HepG2 (cell line): ENCODE data around the gene EIF5A. TPM values are rescaled to one million over a fixed set of nuclear protein-coding genes. Genes with fewer than 3 reads are reported as not detected.
A peak's percentile ranks its signal among the peaks of the same experiment; 100 is the strongest.

ENCODE experiments used
- ARNT2 ChIP-seq: sonication (generic); formaldehyde crosslinking; IDR thresholded peaks from 2 replicates; pipeline ENCODE4 v1.8.0; 2022; ENCODE audit warnings: mild to moderate bottlenecking, low read depth, missing genetic modification reagents, moderate library complexity
- CAMTA2 ChIP-seq: sonication (generic); formaldehyde crosslinking; IDR thresholded peaks from 2 replicates; pipeline ENCODE4 v1.4.0; 2020; ENCODE audit warnings: mild to moderate bottlenecking, missing genetic modification reagents, borderline replicate concordance
- CENPX ChIP-seq: sonication (generic); formaldehyde crosslinking; IDR thresholded peaks from 2 replicates; pipeline ENCODE4 v1.9.0; 2021; ENCODE audit warnings: mild to moderate bottlenecking, missing genetic modification reagents, moderate library complexity
- CSRNP1 ChIP-seq: sonication (generic); formaldehyde crosslinking; IDR thresholded peaks from 2 replicates; pipeline ENCODE4 v1.8.1; 2023; ENCODE audit warnings: mild to moderate bottlenecking, missing genetic modification reagents
- DPF2 ChIP-seq: sonication (generic); formaldehyde crosslinking; IDR thresholded peaks from 2 replicates; pipeline ENCODE4 v1.4.0; 2020; ENCODE audit warnings: mild to moderate bottlenecking, low read depth, missing genetic modification reagents, borderline replicate concordance
- IRX3 ChIP-seq: sonication (generic); formaldehyde crosslinking; IDR thresholded peaks from 2 replicates; pipeline ENCODE4 v1.8.1; 2023; ENCODE audit warnings: mild to moderate bottlenecking, low read depth, missing genetic modification reagents, borderline replicate concordance
- NFRKB ChIP-seq: fragments of 450-650 bp; IDR thresholded peaks from 2 replicates; pipeline ENCODE4 v1.6.1; 2017
- NFYB ChIP-seq: sonication (generic); formaldehyde crosslinking; IDR thresholded peaks from 2 replicates; pipeline ENCODE4 v1.4.0; 2020; ENCODE audit warnings: missing genetic modification reagents
- PAF1 ChIP-seq: IDR thresholded peaks from 2 replicates; pipeline ENCODE4 v1.6.1; 2016; ENCODE audit warnings: missing genetic modification reagents, missing compliant biosample characterization
- PPARG ChIP-seq: conservative IDR thresholded peaks from 2 replicates; pipeline ENCODE4 v1.6.1; 2016; ENCODE audit warnings: missing biosample characterization, missing genetic modification reagents
- TBX3 ChIP-seq: fragments of 450-650 bp; IDR thresholded peaks from 2 replicates; pipeline ENCODE4 v1.6.1; 2017; ENCODE audit warnings: antibody characterized with exemption, mild to moderate bottlenecking, inconsistent platforms, borderline replicate concordance
- YEATS2 ChIP-seq: sonication (generic); formaldehyde crosslinking; IDR thresholded peaks from 2 replicates; pipeline ENCODE4 v1.4.0; 2020; ENCODE audit warnings: missing genetic modification reagents, borderline replicate concordance
- ZBTB33 ChIP-seq: sonication (generic); formaldehyde crosslinking; IDR thresholded peaks from 2 replicates; pipeline ENCODE4 v1.4.0; 2020; ENCODE audit warnings: missing genetic modification reagents
- ZFP36 ChIP-seq: fragments of 150-350 bp; IDR thresholded peaks from 2 replicates; pipeline ENCODE4 v1.6.1; 2018; ENCODE audit warnings: borderline replicate concordance, low read length, low read depth; ENCODE audit not compliant: partially characterized antibody
- ZKSCAN1 ChIP-seq: fragments of 150-350 bp; IDR thresholded peaks from 2 replicates; pipeline ENCODE4 v1.6.1; 2014; ENCODE audit warnings: low read length
- ZNF282 ChIP-seq: fragments of 450-650 bp; IDR thresholded peaks from 2 replicates; pipeline ENCODE4 v1.6.1; 2018; ENCODE audit not compliant: partially characterized antibody
- ZNF326 ChIP-seq: sonication (generic); formaldehyde crosslinking; IDR thresholded peaks from 2 replicates; pipeline ENCODE4 v1.4.0; 2020; ENCODE audit warnings: missing genetic modification reagents, borderline replicate concordance
- ZNF337 ChIP-seq: sonication (generic); formaldehyde crosslinking; IDR thresholded peaks from 2 replicates; pipeline ENCODE4 v1.5.1; 2020; ENCODE audit warnings: missing genetic modification reagents, low read depth, mild to moderate bottlenecking, borderline replicate concordance
- ZNF441 ChIP-seq: sonication (generic); formaldehyde crosslinking; IDR thresholded peaks from 2 replicates; pipeline ENCODE4 v1.7.0; 2021; ENCODE audit warnings: missing genetic modification reagents, borderline replicate concordance
- ZNF546 ChIP-seq: sonication (generic); formaldehyde crosslinking; conservative IDR thresholded peaks from 2 replicates; pipeline ENCODE4 v1.8.1; 2023; ENCODE audit warnings: mild to moderate bottlenecking, missing genetic modification reagents
- ZNF790 ChIP-seq: sonication (generic); formaldehyde crosslinking; IDR thresholded peaks from 2 replicates; pipeline ENCODE4 v1.8.0; 2022; ENCODE audit warnings: missing genetic modification reagents, mild to moderate bottlenecking, borderline replicate concordance
- polyA plus RNA-seq, 8 experiments: library from polyadenylated mRNA; depleted of rRNA in 3 of 8; stranded (reverse) in 7 of 8; unstranded in 1 of 8; fragments of >200 nt; fragmentation: Illumina TruSeq in 4 of 8; extraction: Trizol in 4 of 8; gene quantifications; 2 replicates each; pipeline versions ENCODE4 v1.2.1 to v1.2.3, GENCODE V29; 2011 to 2016; ENCODE audit warnings: low read depth in 4 of 8, missing spikeins in 1 of 8, mixed read lengths in 1 of 8; ENCODE audit not compliant: insufficient read depth in 1 of 8
- total RNA-seq, 5 experiments: library from RNA; depleted of rRNA; stranded (reverse); fragments of >200 nt; fragmentation: Illumina TruSeq; extraction: Trizol; gene quantifications; 2 replicates each; pipeline ENCODE4 v1.2.3, GENCODE V29; 2016; ENCODE audit warnings: low read depth in 1 of 5
- TF ChIP-seq, protein P1 (sequence below): sonication (generic); formaldehyde crosslinking; conservative IDR thresholded peaks from 2 replicates; pipeline ENCODE4 v1.8.0; 2022; ENCODE audit warnings: mild to moderate bottlenecking, moderate library complexity, missing genetic modification reagents

EIF5A gene
- total and polyA plus RNA-seq, 2 of the 13 experiments (the other 11 are each of a cell fraction or from before 2014, with no cell fraction given), result 319 to 337 TPM

DNA sequence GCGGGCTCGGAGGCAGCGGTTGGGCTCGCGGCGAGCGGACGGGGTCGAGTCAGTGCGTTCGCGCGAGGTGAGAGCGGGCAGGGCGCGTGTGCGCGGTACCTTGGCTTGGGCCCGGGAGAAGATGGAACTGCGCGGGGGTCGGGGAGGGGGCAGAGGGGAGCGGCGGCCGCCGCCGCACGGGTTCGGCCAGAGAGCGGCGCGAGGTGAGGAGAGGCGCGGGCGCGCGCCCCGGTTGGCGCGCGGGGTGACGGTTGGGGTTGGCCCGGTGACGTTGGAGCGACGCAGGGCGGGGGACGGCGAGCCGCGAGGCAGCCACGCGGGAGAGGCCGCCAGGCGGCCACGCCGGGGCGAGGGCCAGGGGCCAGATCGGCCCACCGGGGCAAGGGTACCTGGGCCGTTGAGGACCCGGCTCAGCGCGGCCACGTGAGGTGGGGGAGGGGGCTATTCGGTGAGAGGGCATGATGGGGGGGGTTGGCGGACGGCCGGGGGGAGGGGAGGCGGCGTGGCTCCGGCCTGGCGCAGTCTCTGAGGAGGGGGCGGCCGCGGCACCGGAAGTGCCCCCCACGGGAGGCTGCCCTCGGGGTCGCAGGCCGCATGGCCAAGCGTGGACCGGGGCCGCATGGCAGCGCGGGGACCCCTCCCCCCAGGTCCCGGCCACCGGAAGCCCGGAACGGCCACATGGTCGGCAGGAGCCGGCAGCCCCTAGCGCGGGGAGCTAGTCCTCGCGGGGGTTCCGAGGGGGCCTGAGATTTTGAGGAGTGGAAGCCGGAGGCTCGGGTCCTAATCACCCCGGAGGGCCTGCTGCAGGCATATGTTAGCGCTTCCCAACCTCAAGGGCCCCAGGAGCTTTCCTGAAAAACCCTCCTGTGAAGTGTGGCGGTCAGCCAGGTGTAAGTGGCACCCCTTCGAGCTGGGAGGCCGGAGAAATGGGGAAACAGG is 527 bp downstream of the EIF5A start (continued):
- no peak for TF ChIP-seq ZNF790
- TF ChIP-seq CAMTA2 (CRISPR knock-in tag), result 0 out of 2 replicates have a peak, but pooled peaks have one; percentile 73
- no peak for TF ChIP-seq PAF1
- peak; percentile 59 for TF ChIP-seq CSRNP1 (CRISPR knock-in tag)
- TF ChIP-seq NFRKB, result no peak
- no peak for TF ChIP-seq ZNF282
- TF ChIP-seq ZFP36, result no peak
- peak; percentile 65 for TF ChIP-seq ZNF441 (CRISPR knock-in tag)
- TF ChIP-seq, protein P1, sequence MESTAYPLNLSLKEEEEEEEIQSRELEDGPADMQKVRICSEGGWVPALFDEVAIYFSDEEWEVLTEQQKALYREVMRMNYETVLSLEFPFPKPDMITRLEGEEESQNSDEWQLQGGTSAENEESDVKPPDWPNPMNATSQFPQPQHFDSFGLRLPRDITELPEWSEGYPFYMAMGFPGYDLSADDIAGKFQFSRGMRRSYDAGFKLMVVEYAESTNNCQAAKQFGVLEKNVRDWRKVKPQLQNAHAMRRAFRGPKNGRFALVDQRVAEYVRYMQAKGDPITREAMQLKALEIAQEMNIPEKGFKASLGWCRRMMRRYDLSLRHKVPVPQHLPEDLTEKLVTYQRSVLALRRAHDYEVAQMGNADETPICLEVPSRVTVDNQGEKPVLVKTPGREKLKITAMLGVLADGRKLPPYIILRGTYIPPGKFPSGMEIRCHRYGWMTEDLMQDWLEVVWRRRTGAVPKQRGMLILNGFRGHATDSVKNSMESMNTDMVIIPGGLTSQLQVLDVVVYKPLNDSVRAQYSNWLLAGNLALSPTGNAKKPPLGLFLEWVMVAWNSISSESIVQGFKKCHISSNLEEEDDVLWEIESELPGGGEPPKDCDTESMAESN, result no peak
- TF ChIP-seq YEATS2 (CRISPR knock-in tag), result no peak
- no peak; the same call in 1 of the 2 replicates for TF ChIP-seq NFYB (CRISPR knock-in tag)
- TF ChIP-seq CENPX (CRISPR knock-in tag), result no peak
- TF ChIP-seq DPF2 (CRISPR knock-in tag), result no peak
- no peak for TF ChIP-seq ZNF337 (CRISPR knock-in tag)
- peak; percentile 25; the same call in 1 of the 2 replicates for TF ChIP-seq ARNT2
- no peak for TF ChIP-seq ZKSCAN1
- TF ChIP-seq ZBTB33 (CRISPR knock-in tag), result no peak
- 0 out of 2 replicates have a peak, but pooled peaks have one; percentile 61 for TF ChIP-seq ZNF546 (CRISPR knock-in tag)
- no peak for TF ChIP-seq TBX3
- TF ChIP-seq ZNF326 (CRISPR knock-in tag), result no peak
- TF ChIP-seq IRX3 (CRISPR knock-in tag), result no peak
- 0 out of 2 replicates have a peak, but pooled peaks have one; percentile 15 for TF ChIP-seq PPARG (CRISPR knock-in tag)
